ENCODE measurements around the gene CDK9.

DNA sequence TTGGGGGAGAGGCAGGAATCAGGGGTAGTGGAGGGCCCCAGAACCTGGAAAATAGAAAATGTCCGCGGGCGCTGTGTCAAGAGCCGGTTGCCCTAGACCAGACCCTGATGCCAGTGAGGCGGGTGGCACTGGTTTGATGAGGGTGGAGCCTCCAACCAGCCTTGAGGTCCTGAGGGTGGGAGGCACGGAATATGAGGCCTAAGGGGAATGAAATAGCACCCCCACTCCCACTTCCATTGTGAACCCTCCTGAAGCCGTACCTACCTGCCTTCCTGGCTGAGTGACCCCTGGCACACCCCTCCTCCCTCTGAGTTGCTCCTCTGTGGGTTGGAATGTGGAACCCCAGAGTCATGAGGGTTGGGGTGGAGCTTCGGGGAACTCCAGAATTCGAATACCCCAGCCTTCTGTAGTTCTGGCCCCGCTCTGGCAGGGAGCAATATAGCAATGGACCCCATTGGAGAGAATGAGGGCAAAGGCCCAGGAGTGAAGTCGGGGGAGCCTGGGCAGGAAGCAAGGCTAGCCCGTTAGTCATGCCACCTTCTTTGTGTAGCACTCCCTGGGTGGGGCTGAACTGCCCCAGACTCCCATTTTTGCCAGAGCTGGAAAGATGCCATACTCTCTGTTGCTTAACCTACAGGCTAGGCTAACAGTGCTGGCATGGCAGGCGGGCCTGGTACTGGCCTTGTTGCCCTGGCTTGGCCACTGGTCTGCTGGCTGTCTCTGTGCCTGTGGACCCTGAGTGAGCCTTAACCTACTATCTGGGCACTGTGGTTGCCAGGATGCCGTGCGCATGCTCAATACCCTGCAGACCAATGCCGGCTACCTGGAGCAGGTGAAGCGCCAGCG is 17.9 kb downstream of the CDK9 start:
- TF ChIP-seq ARNTL (CRISPR knock-in tag; IDR thresholded peaks at IDR 0.05; ENCODE audit: borderline replicate concordance, low read depth) (no peak), TOX (CRISPR knock-in tag; IDR thresholded peaks at IDR 0.05; ENCODE audit: borderline replicate concordance) (no peak), PPARA (CRISPR knock-in tag; IDR thresholded peaks at IDR 0.05; ENCODE audit: borderline replicate concordance) (no peak), ZFP3 (CRISPR knock-in tag; IDR thresholded peaks at IDR 0.05) (no peak)

All from SK-N-SH treated with all-trans-retinoic acid at 6 μM for 48 hours (cell line).